Measurements from ENCODE around the gene KIF5A.
A peak's percentile ranks its signal among the peaks of the same experiment; 100 is the strongest.

KIF5A gene

GRCh38 chr12:57604992-57605810 is 55.4 kb downstream of the KIF5A start:
- Histone ChIP-seq H3K4me2 (peak overlapping the region; percentile 90), H3K9me3 (no peaks in the 10 kb centered on the region), H3K27ac (peak overlapping the region; percentile 49; the same call in 1 of the 2 replicates), H4K20me1 (no peaks in the 10 kb centered on the region), H3K27me3 (peaks cover 77% of the 10 kb centered on the region), H3K4me1 (peaks cover 41% of the 10 kb centered on the region), H3K4me3 (peak overlapping the region; percentile 68), H3K36me3 (peaks cover 23% of the 10 kb centered on the region), H3K9ac (peak overlapping the region; percentile 67; the same call in 1 of the 2 replicates)
- no peak for TF ChIP-seq Cebpa-rat (IDR thresholded peaks at IDR 0.05)

- Histone ChIP-seq H3K9me3 (no peaks in the 10 kb centered on the region), H3K36me3 (peaks cover 16% of the 10 kb centered on the region), H3K27me3 (peaks cover 83% of the 10 kb centered on the region), H3K27ac (no peak overlapping the region), H3K4me2 (peak overlapping the region; percentile 90; the same call in 1 of the 2 replicates), H3K9ac (no peak overlapping the region), H4K20me1 (no peaks in the 10 kb centered on the region), H3K4me1 (peaks cover 43% of the 10 kb centered on the region), H3K4me3 (no peak overlapping the region)
- no peak for TF ChIP-seq Cebpa-rat (IDR thresholded peaks at IDR 0.05)
Observed at GRCh38 chr12:57605811-57606311, 56.0 kb downstream of the KIF5A start.

GRCh38 chr12:57606399-57606798 is 56.6 kb downstream of the KIF5A start:
- H3K4me2 ChIP-seq, result no peak overlapping the region
- H3K4me1 ChIP-seq, result peaks cover 45% of the 10 kb centered on the region
- H3K27me3 ChIP-seq, result peaks cover 89% of the 10 kb centered on the region
- H3K9ac ChIP-seq, result no peak overlapping the region
- peaks cover 11% of the 10 kb centered on the region; the same call in 1 of the 2 replicates for H3K36me3 ChIP-seq
- TF ChIP-seq Cebpa-rat (IDR thresholded peaks at IDR 0.05), result no peak
- no peaks in the 10 kb centered on the region for H3K9me3 ChIP-seq
- no peak overlapping the region for H3K4me3 ChIP-seq
- no peak overlapping the region for H3K27ac ChIP-seq
- no peaks in the 10 kb centered on the region for H4K20me1 ChIP-seq

GRCh38 chr12:57606821-57607220 is 57.0 kb downstream of the KIF5A start:
- Histone ChIP-seq H4K20me1 (no peaks in the 10 kb centered on the region), H3K27ac (no peak overlapping the region), H3K27me3 (peaks cover 90% of the 10 kb centered on the region), H3K4me2 (no peak overlapping the region), H3K4me3 (no peak overlapping the region), H3K36me3 (peaks cover 9% of the 10 kb centered on the region; the same call in 1 of the 2 replicates), H3K4me1 (peaks cover 46% of the 10 kb centered on the region), H3K9ac (no peak overlapping the region), H3K9me3 (no peaks in the 10 kb centered on the region)
- TF ChIP-seq Cebpa-rat (IDR thresholded peaks at IDR 0.05), result no peak

GRCh38 chr12:57607958-57608663 is 58.3 kb downstream of the KIF5A start:
- Histone ChIP-seq H3K9ac (no peak overlapping the region), H3K4me1 (peaks cover 59% of the 10 kb centered on the region), H4K20me1 (no peaks in the 10 kb centered on the region), H3K9me3 (no peaks in the 10 kb centered on the region), H3K27me3 (peaks cover 83% of the 10 kb centered on the region), H3K27ac (no peak overlapping the region), H3K4me3 (no peak overlapping the region), H3K36me3 (no peaks in the 10 kb centered on the region), H3K4me2 (peak overlapping the region; percentile 28)
- no peak for TF ChIP-seq Cebpa-rat (IDR thresholded peaks at IDR 0.05)

- Histone ChIP-seq H3K27me3 (peaks cover 73% of the 10 kb centered on the region), H3K4me3 (no peak overlapping the region), H3K27ac (no peak overlapping the region)
Observed at GRCh38 chr12:57609101-57609780, 59.4 kb downstream of the KIF5A start.

GRCh38 chr12:57609781-57610553 is 60.1 kb downstream of the KIF5A start:
- TF ChIP-seq Cebpa-rat (IDR thresholded peaks at IDR 0.05), result no peak
- Histone ChIP-seq H4K20me1 (no peaks in the 10 kb centered on the region), H3K4me1 (peaks cover 61% of the 10 kb centered on the region), H3K4me2 (peak overlapping the region; percentile 94), H3K9me3 (no peaks in the 10 kb centered on the region), H3K27ac (no peak overlapping the region; the same call in 1 of the 2 replicates), H3K9ac (no peak overlapping the region), H3K36me3 (no peaks in the 10 kb centered on the region), H3K27me3 (peaks cover 66% of the 10 kb centered on the region), H3K4me3 (no peak overlapping the region)

More at GRCh38 chr12:57609101-57609780, 59.4 kb downstream of the KIF5A start:
- no peaks in the 10 kb centered on the region for H4K20me1 ChIP-seq
- no peak overlapping the region for H3K9ac ChIP-seq
- peak overlapping the region; percentile 28 for H3K4me2 ChIP-seq
- no peak for TF ChIP-seq Cebpa-rat (IDR thresholded peaks at IDR 0.05)
- H3K9me3 ChIP-seq, result no peaks in the 10 kb centered on the region
- H3K4me1 ChIP-seq, result peaks cover 59% of the 10 kb centered on the region
- no peaks in the 10 kb centered on the region for H3K36me3 ChIP-seq

- no peaks in the 10 kb centered on the region for H4K20me1 ChIP-seq
- peaks cover 59% of the 10 kb centered on the region for H3K27me3 ChIP-seq
- H3K4me2 ChIP-seq, result peak overlapping the region; percentile 94
- peak overlapping the region; percentile 93 for H3K27ac ChIP-seq
- no peak for TF ChIP-seq Cebpa-rat (IDR thresholded peaks at IDR 0.05)
- H3K9ac ChIP-seq, result peak overlapping the region; percentile 84
- H3K4me1 ChIP-seq, result peaks cover 61% of the 10 kb centered on the region
- H3K9me3 ChIP-seq, result no peaks in the 10 kb centered on the region
- H3K36me3 ChIP-seq, result peaks cover 1% of the 10 kb centered on the region; the same call in 1 of the 2 replicates
- peak overlapping the region; percentile 72 for H3K4me3 ChIP-seq
Observed at GRCh38 chr12:57610554-57611107, 60.8 kb downstream of the KIF5A start.

All from BLaER1 (cell line).